ENCODE data around the gene ANO9.
"Not testable (repeated sequence)": the region's sequence is repeated elsewhere in the genome, so short reads cannot be mapped to it uniquely, and the experiment has no call there.

Gene ANO9

DNA sequence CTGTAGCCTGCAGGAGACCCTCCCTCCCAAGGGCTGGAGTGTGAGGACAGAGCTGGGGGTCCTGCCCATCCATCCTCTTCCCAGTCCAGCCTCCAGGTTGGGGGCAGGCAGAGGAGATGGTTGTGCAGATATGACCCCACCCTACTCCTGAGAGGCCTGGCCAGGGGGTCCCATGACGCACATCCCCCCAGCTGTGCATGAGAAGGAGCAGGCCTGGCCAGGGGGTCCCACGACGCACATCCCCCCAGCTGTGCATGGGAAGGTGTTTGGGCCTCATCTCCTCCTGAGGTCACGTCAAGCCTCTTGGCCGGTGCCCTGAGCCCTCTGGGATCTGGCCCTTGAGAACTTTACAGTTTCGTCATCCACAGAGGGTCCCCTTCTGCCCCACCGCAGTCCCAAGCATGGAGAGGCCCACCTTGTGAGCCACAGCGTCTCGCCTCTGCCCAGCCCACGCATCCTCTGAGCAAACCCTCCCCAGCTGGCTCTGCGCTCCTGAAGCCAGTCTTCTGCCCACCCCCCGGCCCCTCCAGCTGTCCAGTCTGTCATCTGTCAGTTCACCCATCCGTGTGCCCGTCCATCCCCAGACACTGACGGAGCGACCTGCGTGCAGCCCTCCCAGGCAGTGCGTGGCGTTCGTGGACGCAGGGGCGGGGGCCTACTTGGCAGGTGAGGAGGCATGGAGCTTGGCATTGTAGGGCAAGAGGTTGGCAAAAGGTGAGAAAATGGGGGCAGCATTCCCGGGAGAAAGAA, 2.3 kb downstream of the ANO9 start:
- Histone ChIP-seq H3K36me3 (ENCODE audit: control insufficient read depth in 4 of 4, insufficient read depth in 4 of 4, low read length in 3 of 4) (no peaks in the 10 kb centered on the region), H3K9me3 (ENCODE audit: control extremely low read depth in 1 of 5, control insufficient read depth in 4 of 5, insufficient read depth in 2 of 5, low read depth in 1 of 5, low read length in 4 of 5) (no peaks in the 10 kb centered on the region), H3K27ac (ENCODE audit: insufficient read depth in 1 of 2, low read depth in 1 of 2, low read length in 2 of 2, poor library complexity in 1 of 2, severe bottlenecking in 2 of 2) (no peak overlapping the region), H3K4me3 (ENCODE audit: control insufficient read depth in 1 of 7, extremely low read depth in 1 of 7, insufficient read depth in 4 of 7, low read depth in 2 of 7, low read length in 6 of 7) (no peak overlapping the region), H3K4me1 (ENCODE audit: control extremely low read depth in 1 of 4, control insufficient read depth in 4 of 4, insufficient read depth in 4 of 4, low read length in 3 of 4) (peaks cover 0 to 10% (median 6%) of the 10 kb centered on the region in 4 experiments), H3K27me3 (replicated peaks in 2 of 5; ENCODE audit: control insufficient read depth in 4 of 5, insufficient read depth in 5 of 5, low read length in 4 of 5) (peaks cover 0 to 5% (median 0%) of the 10 kb centered on the region in 5 experiments)
- no peak for DNase-seq
- POLR2A ChIA-PET, result no interaction called here
- 93% methylated on average over 23 of the region's 23 CpGs for WGBS (ENCODE audit: insufficient coverage)
- CTCF ChIA-PET, result interaction anchor here (1.2 to 1.7 kb wide), 3 partner anchors 10 to 134 kb away, joined by 3 to 5 read pairs (median 3); no protein-coding TSS in a partner anchor

GRCh38 chr11:438101-438844, 3.5 kb downstream of the ANO9 start:
- Histone ChIP-seq H3K4me1 (ENCODE audit: control extremely low read depth in 1 of 4, control insufficient read depth in 4 of 4, insufficient read depth in 4 of 4, low read length in 3 of 4) (peaks cover 0 to 10% (median 6%) of the 10 kb centered on the region in 4 experiments), H3K27me3 (replicated peaks in 2 of 5; ENCODE audit: control insufficient read depth in 4 of 5, insufficient read depth in 5 of 5, low read length in 4 of 5) (peaks cover 0 to 3% (median 0%) of the 10 kb centered on the region in 5 experiments), H3K27ac (ENCODE audit: insufficient read depth in 1 of 2, low read depth in 1 of 2, low read length in 2 of 2, poor library complexity in 1 of 2, severe bottlenecking in 2 of 2) (no peak overlapping the region), H3K36me3 (ENCODE audit: control insufficient read depth in 4 of 4, insufficient read depth in 4 of 4, low read length in 3 of 4) (no peaks in the 10 kb centered on the region), H3K4me3 (ENCODE audit: control insufficient read depth in 1 of 7, extremely low read depth in 1 of 7, insufficient read depth in 4 of 7, low read depth in 2 of 7, low read length in 6 of 7) (no peak overlapping the region), H3K9me3 (ENCODE audit: control extremely low read depth in 1 of 5, control insufficient read depth in 4 of 5, insufficient read depth in 2 of 5, low read depth in 1 of 5, low read length in 4 of 5) (no peaks in the 10 kb centered on the region)
- ChIA-PET CTCF (interaction anchor here (0.7 kb wide), 1 partner anchor 11 kb away, joined by 4 read pairs; no protein-coding TSS in a partner anchor), POLR2A (no interaction called here)
- DNase-seq, result no peak
- WGBS (ENCODE audit: insufficient coverage), result 98% methylated on average over 16 of the region's 21 CpGs

GRCh38 chr11:437228-437870, 4.5 kb downstream of the ANO9 start:
- no peaks in the 10 kb centered on the region for H3K9me3 ChIP-seq (ENCODE audit: control extremely low read depth in 1 of 5, control insufficient read depth in 4 of 5, insufficient read depth in 2 of 5, low read depth in 1 of 5, low read length in 4 of 5)
- DNase-seq, result no peak
- H3K4me1 ChIP-seq (ENCODE audit: control extremely low read depth in 1 of 4, control insufficient read depth in 4 of 4, insufficient read depth in 4 of 4, low read length in 3 of 4), result peaks cover 0 to 10% (median 6%) of the 10 kb centered on the region in 4 experiments
- WGBS (ENCODE audit: insufficient coverage), result 90% methylated on average over 10 of the region's 17 CpGs
- H3K4me3 ChIP-seq (ENCODE audit: control insufficient read depth in 1 of 7, extremely low read depth in 1 of 7, insufficient read depth in 4 of 7, low read depth in 2 of 7, low read length in 6 of 7), result no peak overlapping the region
- ChIA-PET POLR2A (no interaction called here), CTCF (interaction anchor here (0.7 kb wide), 1 partner anchor 12 kb away, joined by 4 read pairs; no protein-coding TSS in a partner anchor)
- peaks cover 0 to 3% (median 0%) of the 10 kb centered on the region in 5 experiments for H3K27me3 ChIP-seq (replicated peaks in 2 of 5; ENCODE audit: control insufficient read depth in 4 of 5, insufficient read depth in 5 of 5, low read length in 4 of 5)
- no peak overlapping the region for H3K27ac ChIP-seq (ENCODE audit: insufficient read depth in 1 of 2, low read depth in 1 of 2, low read length in 2 of 2, poor library complexity in 1 of 2, severe bottlenecking in 2 of 2)
- H3K36me3 ChIP-seq (ENCODE audit: control insufficient read depth in 4 of 4, insufficient read depth in 4 of 4, low read length in 3 of 4), result no peaks in the 10 kb centered on the region

GRCh38 chr11:434999-435740, 6.6 kb downstream of the ANO9 start:
- CTCF ChIA-PET; H3K4me1 ChIP-seq (ENCODE audit: control extremely low read depth in 1 of 4, control insufficient read depth in 4 of 4, insufficient read depth in 4 of 4, low read length in 3 of 4); DNase-seq; H3K4me3 ChIP-seq (ENCODE audit: control insufficient read depth in 1 of 7, extremely low read depth in 1 of 7, insufficient read depth in 4 of 7, low read depth in 2 of 7, low read length in 6 of 7); H3K36me3 ChIP-seq (ENCODE audit: control insufficient read depth in 4 of 4, insufficient read depth in 4 of 4, low read length in 3 of 4); H3K9me3 ChIP-seq (ENCODE audit: control extremely low read depth in 1 of 5, control insufficient read depth in 4 of 5, insufficient read depth in 2 of 5, low read depth in 1 of 5, low read length in 4 of 5); H3K27me3 ChIP-seq (replicated peaks in 2 of 5; ENCODE audit: control insufficient read depth in 4 of 5, insufficient read depth in 5 of 5, low read length in 4 of 5); POLR2A ChIA-PET; H3K27ac ChIP-seq (ENCODE audit: insufficient read depth in 1 of 2, low read depth in 1 of 2, low read length in 2 of 2, poor library complexity in 1 of 2, severe bottlenecking in 2 of 2): not testable (repeated sequence)
- WGBS (ENCODE audit: insufficient coverage), result no CpG with 5 or more reads among the region's 1 CpG

- no peak for DNase-seq
- Histone ChIP-seq H3K27ac (ENCODE audit: insufficient read depth in 1 of 2, low read depth in 1 of 2, low read length in 2 of 2, poor library complexity in 1 of 2, severe bottlenecking in 2 of 2) (no peak overlapping the region), H3K36me3 (ENCODE audit: control insufficient read depth in 4 of 4, insufficient read depth in 4 of 4, low read length in 3 of 4) (no peaks in the 10 kb centered on the region), H3K27me3 (replicated peaks in 2 of 5; ENCODE audit: control insufficient read depth in 4 of 5, insufficient read depth in 5 of 5, low read length in 4 of 5) (no peaks in the 10 kb centered on the region), H3K4me3 (ENCODE audit: control insufficient read depth in 1 of 7, extremely low read depth in 1 of 7, insufficient read depth in 4 of 7, low read depth in 2 of 7, low read length in 6 of 7) (no peak overlapping the region), H3K4me1 (ENCODE audit: control extremely low read depth in 1 of 4, control insufficient read depth in 4 of 4, insufficient read depth in 4 of 4, low read length in 3 of 4) (no peaks in the 10 kb centered on the region), H3K9me3 (ENCODE audit: control extremely low read depth in 1 of 5, control insufficient read depth in 4 of 5, insufficient read depth in 2 of 5, low read depth in 1 of 5, low read length in 4 of 5) (no peaks in the 10 kb centered on the region)
- ChIA-PET CTCF (no interaction called here), POLR2A (no interaction called here)
- 97% methylated on average over 16 of the region's 16 CpGs for WGBS (ENCODE audit: insufficient coverage)
Measured at GRCh38 chr11:434496-434895, 7.3 kb downstream of the ANO9 start.

DNA sequence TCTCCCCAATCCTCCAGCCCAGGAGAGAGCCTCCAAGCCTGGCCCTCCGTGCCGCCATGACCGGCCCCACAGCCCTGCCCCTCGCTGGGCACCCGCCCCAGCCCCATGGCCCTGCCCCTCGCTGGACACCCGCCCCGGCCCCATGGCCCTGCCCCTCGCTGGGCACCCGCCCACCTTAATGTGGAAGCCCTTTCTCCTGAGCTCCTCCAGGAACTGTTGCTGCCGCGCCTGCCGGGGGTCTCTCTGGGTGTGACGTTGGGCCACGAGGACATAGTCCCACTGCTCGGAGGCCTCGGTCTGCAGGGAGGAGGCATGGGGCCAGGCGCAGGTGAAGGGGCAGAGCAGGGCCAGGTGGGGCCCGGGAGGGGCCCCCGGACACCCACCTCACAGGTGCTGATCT, 8.2 kb downstream of the ANO9 start:
- no peaks in the 10 kb centered on the region for H3K9me3 ChIP-seq (ENCODE audit: control extremely low read depth in 1 of 5, control insufficient read depth in 4 of 5, insufficient read depth in 2 of 5, low read depth in 1 of 5, low read length in 4 of 5)
- ChIA-PET POLR2A (no interaction called here), CTCF (no interaction called here)
- no peak for DNase-seq
- no peaks in the 10 kb centered on the region for H3K27me3 ChIP-seq (replicated peaks in 2 of 5; ENCODE audit: control insufficient read depth in 4 of 5, insufficient read depth in 5 of 5, low read length in 4 of 5)
- H3K27ac ChIP-seq (ENCODE audit: insufficient read depth in 1 of 2, low read depth in 1 of 2, low read length in 2 of 2, poor library complexity in 1 of 2, severe bottlenecking in 2 of 2), result no peak overlapping the region
- H3K36me3 ChIP-seq (ENCODE audit: control insufficient read depth in 4 of 4, insufficient read depth in 4 of 4, low read length in 3 of 4), result no peaks in the 10 kb centered on the region
- no peak overlapping the region for H3K4me3 ChIP-seq (ENCODE audit: control insufficient read depth in 1 of 7, extremely low read depth in 1 of 7, insufficient read depth in 4 of 7, low read depth in 2 of 7, low read length in 6 of 7)
- WGBS (ENCODE audit: insufficient coverage), result over 99% methylated on average over 18 of the region's 20 CpGs
- H3K4me1 ChIP-seq (ENCODE audit: control extremely low read depth in 1 of 4, control insufficient read depth in 4 of 4, insufficient read depth in 4 of 4, low read length in 3 of 4), result no peaks in the 10 kb centered on the region

All from common myeloid progenitor, CD34-positive (primary cell).